T-cell (primary cell): Measurements from ENCODE around the gene MED26. TPM values are rescaled to one million over a fixed set of nuclear protein-coding genes. Genes with fewer than 3 reads are reported as not detected.
A peak's percentile ranks its signal among the peaks of the same experiment; 100 is the strongest.

Source experiments
- ATAC-seq, 4 experiments: fragments of 200-7000 bp in 3 of 4; fragments of 150-1000 bp in 1 of 4; cut with Tn5 transposase; replicated peaks in 1 of 4; 1 replicate in 3 of 4; 2 replicates in 1 of 4; pipeline ENCODE4 v1.10.0; 2021; ENCODE audit warnings: moderate library complexity in 3 of 4, mild to moderate bottlenecking in 2 of 4, moderate number of reproducible peaks in 1 of 4
- CTCF ChIA-PET, 2 donors: fragments of 300-600 bp; sonication (Branson Sonifier 250); formaldehyde crosslinking; loops; one replicate each; lab custom pipeline; 2022; ENCODE audit warnings: antibody characterized with exemption in 2 of 2; lab: Charles Lee
- POLR2A ChIA-PET, 2 donors: fragments of 300-600 bp; sonication (Branson Sonifier 250); formaldehyde crosslinking; loops; one replicate each; lab custom pipeline; 2022; ENCODE audit warnings: antibody characterized with exemption in 2 of 2; lab: Charles Lee
- DNase-seq, 35 experiments: peaks; one replicate each; pipeline versions ENCODE4 v3.0.0 to v3.0.0-alpha.2; 2013 to 2023
- H3K27ac ChIP-seq: one replicate; pipeline ENCODE4 v1.5.1; 2013; ENCODE audit warnings: low read length
- H3K27me3 ChIP-seq, 2 experiments: replicated peaks in 1 of 2; 1 replicate in 1 of 2; 2 replicates in 1 of 2; pipeline versions ENCODE4 v1.6.1 to v1.7.0; 2013; ENCODE audit warnings: low read length in 1 of 2, mixed read lengths in 1 of 2; ENCODE audit not compliant: control insufficient read depth in 2 of 2, insufficient read depth in 2 of 2; ENCODE audit errors: extremely low read depth in 1 of 2
- H3K36me3 ChIP-seq, 2 donors: 1 replicate in 1 of 2; 2 replicates in 1 of 2; pipeline versions ENCODE4 v1.6.1 to v1.7.0; 2013; ENCODE audit warnings: low read length in 1 of 2; ENCODE audit not compliant: control insufficient read depth in 2 of 2, insufficient read depth in 1 of 2; ENCODE audit errors: extremely low read depth in 1 of 2
- H3K4me1 ChIP-seq, 2 experiments: 1 replicate in 1 of 2; 2 replicates in 1 of 2; pipeline versions ENCODE4 v1.6.1 to v1.7.0; 2013; ENCODE audit warnings: low read length in 2 of 2, mixed read lengths in 1 of 2; ENCODE audit not compliant: insufficient read depth in 2 of 2, control insufficient read depth in 1 of 2; ENCODE audit errors: extremely low read depth in 1 of 2
- H3K4me3 ChIP-seq, 2 donors: 1 replicate in 1 of 2; 2 replicates in 1 of 2; pipeline versions ENCODE4 v1.5.1 to v1.7.0; 2013; ENCODE audit warnings: mild to moderate bottlenecking in 2 of 2, low read length in 1 of 2, moderate library complexity in 1 of 2; ENCODE audit not compliant: control insufficient read depth in 1 of 2; ENCODE audit errors: extremely low read depth in 1 of 2
- H3K9me3 ChIP-seq: 2 replicates; pipeline ENCODE4 v1.7.0; 2013
- H3K27ac Mint-ChIP-seq, 2 donors: one replicate each; pipeline ENCODE4 v1.8.0; 2020 to 2021; ENCODE audit warnings: mild to moderate bottlenecking in 2 of 2, mixed read lengths in 2 of 2
- H3K27me3 Mint-ChIP-seq, 2 donors: one replicate each; pipeline ENCODE4 v1.8.0; 2021 to 2022; ENCODE audit warnings: mixed read lengths in 2 of 2
- H3K36me3 Mint-ChIP-seq: one replicate; pipeline ENCODE4 v1.8.0; 2021; ENCODE audit warnings: mixed read lengths
- H3K4me1 Mint-ChIP-seq, 3 donors: one replicate each; pipeline ENCODE4 v1.8.0; 2020 to 2022; ENCODE audit warnings: mixed read lengths in 3 of 3, mild to moderate bottlenecking in 1 of 3
- H3K4me3 Mint-ChIP-seq, 3 donors: one replicate each; pipeline ENCODE4 v1.8.0; 2020 to 2022; ENCODE audit warnings: mild to moderate bottlenecking in 3 of 3, mixed read lengths in 3 of 3, moderate library complexity in 3 of 3
- H3K9me3 Mint-ChIP-seq, 3 donors: one replicate each; pipeline ENCODE4 v1.8.0; 2020 to 2022; ENCODE audit warnings: mixed read lengths in 3 of 3
- WGBS: methylation state at CpG from one replicate; pipeline ENCODE4 v1.1.5; 2013; ENCODE audit warnings: missing lambda C conversion rate; ENCODE audit not compliant: insufficient coverage; 5-methylcytosine and 5-hydroxymethylcytosine counted together
- total RNA-seq, 35 experiments: library from RNA in 6 of 35; stranded (reverse) in 6 of 35; fragments of 120-200 nt in 1 of 35; gene quantifications; one replicate each; pipeline versions ENCODE4 v1.2.1 to v1.2.4 and lab custom pipeline; 2013 to 2026

Gene MED26
- total RNA-seq, 5 donors from 2014 or later (not counting 1 experiment from before 2014, with no cell fraction given): 14.7 to 42.0 (median 21.1) TPM

DNA sequence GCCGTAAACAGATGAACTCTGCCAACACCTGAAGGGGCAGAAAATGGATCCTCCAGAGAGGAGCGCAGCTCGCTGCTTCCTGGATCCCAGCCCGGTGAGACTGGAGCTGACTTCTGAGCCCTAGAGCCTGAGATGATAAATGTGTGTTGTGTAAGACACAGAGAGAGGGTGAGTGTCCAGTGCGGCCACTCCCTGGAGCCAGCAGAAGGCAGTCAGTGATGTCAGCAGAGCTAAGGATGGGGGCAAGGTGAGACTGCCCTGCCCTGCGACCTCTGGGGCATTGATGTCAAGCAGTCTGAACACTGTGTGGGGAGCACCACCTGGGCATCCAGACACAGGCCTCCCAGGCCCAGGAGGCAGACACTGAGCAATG, 46.0 kb downstream of the MED26 start:
- Histone ChIP-seq H3K4me3 (no peak overlapping the region), H3K36me3 (peaks cover 2 to 28% of the 10 kb centered on the region in 2 donors), H3K27me3 (no peaks in the 10 kb centered on the region), H3K27ac (peak overlapping the region; percentile 7), H3K9me3 (no peaks in the 10 kb centered on the region), H3K4me1 (peaks cover 31 to 68% of the 10 kb centered on the region in 2 experiments)
- H3K4me3 Mint-ChIP-seq: peak overlapping the region in 1 of 3 donors; percentile 50
- CTCF ChIA-PET: no interaction called here
- ATAC-seq (no peak), DNase-seq (no peak)
- H3K36me3 Mint-ChIP-seq: peaks cover 9% of the 10 kb centered on the region
- no peaks in the 10 kb centered on the region for H3K27me3 Mint-ChIP-seq
- 95% methylated on average over 5 of the region's 6 CpGs for WGBS
- peak overlapping the region in 1 of 2 donors; percentile 74 for H3K27ac Mint-ChIP-seq
- H3K4me1 Mint-ChIP-seq: peaks cover 66 to 76% (median 73%) of the 10 kb centered on the region in 3 donors
- no peaks in the 10 kb centered on the region for H3K9me3 Mint-ChIP-seq
- POLR2A ChIA-PET: no interaction called here

DNA sequence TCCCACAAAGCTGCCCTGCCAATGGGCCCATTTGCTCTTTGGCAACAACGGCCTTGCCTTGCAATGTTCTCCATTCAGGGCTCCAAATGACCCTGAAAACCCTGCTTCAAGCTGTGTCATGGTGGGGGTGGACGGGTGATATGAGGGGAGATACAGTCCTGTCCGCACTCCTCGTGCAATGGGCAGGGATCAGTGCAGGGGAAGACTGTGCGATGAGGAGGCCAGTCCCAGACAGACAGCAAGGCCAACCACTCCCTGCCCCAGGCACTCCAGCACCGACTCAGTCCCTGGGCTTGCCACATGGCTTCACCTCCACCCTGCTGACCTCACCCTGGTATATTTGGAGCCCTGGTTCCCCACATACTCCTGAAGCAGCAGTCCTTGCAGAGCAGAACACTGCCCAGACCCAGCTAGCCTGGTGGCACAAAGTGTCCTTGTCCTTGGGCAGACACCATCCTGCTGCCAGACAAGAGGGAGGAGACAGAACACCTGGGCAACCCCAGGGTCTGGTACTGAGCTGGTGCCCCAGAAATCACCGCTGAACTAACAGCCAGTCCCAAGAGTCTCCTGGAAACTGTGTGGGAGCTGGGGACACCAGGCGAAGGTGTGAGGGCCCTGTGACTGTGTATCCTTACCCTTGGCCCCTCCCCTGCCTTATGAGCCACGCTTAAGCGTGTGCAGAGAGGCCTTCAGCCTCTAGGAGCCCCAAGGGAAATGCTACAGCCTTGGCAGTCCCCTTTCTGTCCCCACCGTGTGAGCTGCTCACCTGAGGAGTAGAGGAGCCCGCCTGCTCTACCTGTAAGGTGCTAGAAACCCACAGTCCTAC, 46.6 kb downstream of the MED26 start:
- H3K4me1 ChIP-seq: peaks cover 25 to 62% of the 10 kb centered on the region in 2 experiments
- H3K27ac ChIP-seq: peak overlapping the region; percentile 7
- ATAC-seq (no peak), DNase-seq (no peak)
- no peak overlapping the region for H3K27ac Mint-ChIP-seq
- no peaks in the 10 kb centered on the region for H3K9me3 Mint-ChIP-seq
- ChIA-PET POLR2A (no interaction called here), CTCF (no interaction called here)
- H3K9me3 ChIP-seq: no peaks in the 10 kb centered on the region
- peaks cover 60 to 71% (median 68%) of the 10 kb centered on the region in 3 donors for H3K4me1 Mint-ChIP-seq
- H3K36me3 ChIP-seq: peaks cover 3 to 34% of the 10 kb centered on the region in 2 donors
- peak overlapping the region in 1 of 3 donors; percentile 50 for H3K4me3 Mint-ChIP-seq
- WGBS: 96% methylated on average over 8 of the region's 12 CpGs
- H3K4me3 ChIP-seq: no peak overlapping the region
- no peaks in the 10 kb centered on the region for H3K27me3 ChIP-seq
- no peaks in the 10 kb centered on the region for H3K27me3 Mint-ChIP-seq
- H3K36me3 Mint-ChIP-seq: peaks cover 10% of the 10 kb centered on the region

DNA sequence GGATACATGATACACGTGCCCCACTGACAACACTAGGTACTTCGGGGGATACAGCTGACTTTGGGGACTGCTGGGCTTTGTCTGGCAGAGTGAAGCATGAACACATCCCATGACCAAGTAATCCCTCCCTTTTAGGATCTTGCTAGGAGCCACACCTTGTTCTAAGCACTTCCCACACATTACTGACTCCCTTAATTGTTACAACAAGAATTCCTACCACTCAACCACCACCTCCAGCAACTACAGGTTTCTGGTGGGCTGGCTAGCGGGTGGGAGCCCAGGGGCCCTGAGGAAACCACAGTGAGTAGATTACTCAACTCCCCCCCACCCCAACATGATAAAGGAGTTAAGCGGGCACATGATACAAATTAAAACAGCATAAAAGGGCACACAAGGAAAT, 48.6 kb downstream of the MED26 start:
- Mint-ChIP-seq H3K27ac (peak overlapping the region; percentile 45 to 68), H3K4me1 (peaks cover 52 to 66% (median 66%) of the 10 kb centered on the region in 3 donors), H3K27me3 (no peaks in the 10 kb centered on the region), H3K4me3 (no peak overlapping the region), H3K9me3 (no peaks in the 10 kb centered on the region), H3K36me3 (peaks cover 19% of the 10 kb centered on the region)
- no peak for ATAC-seq
- no peak overlapping the region for H3K27ac ChIP-seq
- ChIA-PET CTCF (no interaction called here), POLR2A (no interaction called here)
- H3K27me3 ChIP-seq: no peaks in the 10 kb centered on the region
- H3K4me1 ChIP-seq: peaks cover 9 to 58% of the 10 kb centered on the region in 2 experiments
- DNase-seq: no peak
- H3K9me3 ChIP-seq: no peaks in the 10 kb centered on the region
- no peak overlapping the region for H3K4me3 ChIP-seq
- H3K36me3 ChIP-seq: peaks cover 8 to 47% of the 10 kb centered on the region in 2 donors
- WGBS: 65% methylated on average over 2 of the region's 4 CpGs

DNA sequence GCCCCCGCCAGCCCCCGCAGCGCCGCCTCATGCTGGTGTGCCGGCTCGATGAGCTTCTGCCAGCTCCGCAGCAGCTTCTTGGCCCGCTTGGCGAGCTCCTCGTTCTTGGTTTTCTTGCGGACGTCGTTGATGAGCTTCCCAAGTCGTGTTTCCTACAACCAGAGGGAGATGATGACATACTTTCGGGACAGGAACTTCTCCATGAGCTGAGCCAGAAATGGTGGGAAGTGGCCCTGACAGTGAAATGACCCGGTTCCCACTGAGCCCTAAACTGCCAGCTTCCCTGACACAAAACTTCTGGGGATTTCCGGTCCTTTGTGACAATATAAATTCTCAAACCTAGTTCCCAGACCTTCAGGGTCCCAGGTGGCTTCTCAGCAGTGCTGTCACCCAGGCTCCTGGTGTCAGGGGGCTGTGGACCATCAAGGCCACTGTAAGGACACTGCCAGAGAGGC, 50.4 kb downstream of the MED26 start:
- 89% methylated on average over 17 of the region's 17 CpGs for WGBS
- H3K4me1 Mint-ChIP-seq: peaks cover 55 to 66% (median 65%) of the 10 kb centered on the region in 3 donors
- ChIA-PET POLR2A (interaction anchor here in 1 of 2 donors (0.9 kb wide), 1 partner anchor 14 kb away, joined by 5 read pairs; no protein-coding TSS in a partner anchor), CTCF (no interaction called here)
- H3K27ac Mint-ChIP-seq: no peak overlapping the region
- H3K4me3 Mint-ChIP-seq: no peak overlapping the region
- ATAC-seq: no peak
- no peaks in the 10 kb centered on the region for H3K9me3 Mint-ChIP-seq
- H3K36me3 ChIP-seq: peaks cover 8 to 52% of the 10 kb centered on the region in 2 donors
- H3K27me3 ChIP-seq: no peaks in the 10 kb centered on the region
- H3K9me3 ChIP-seq: no peaks in the 10 kb centered on the region
- H3K36me3 Mint-ChIP-seq: peaks cover 19% of the 10 kb centered on the region
- H3K27ac ChIP-seq: no peak overlapping the region
- H3K4me1 ChIP-seq: peaks cover 19 to 58% of the 10 kb centered on the region in 2 experiments
- no peaks in the 10 kb centered on the region for H3K27me3 Mint-ChIP-seq
- DNase-seq: no peak
- no peak overlapping the region for H3K4me3 ChIP-seq

DNA sequence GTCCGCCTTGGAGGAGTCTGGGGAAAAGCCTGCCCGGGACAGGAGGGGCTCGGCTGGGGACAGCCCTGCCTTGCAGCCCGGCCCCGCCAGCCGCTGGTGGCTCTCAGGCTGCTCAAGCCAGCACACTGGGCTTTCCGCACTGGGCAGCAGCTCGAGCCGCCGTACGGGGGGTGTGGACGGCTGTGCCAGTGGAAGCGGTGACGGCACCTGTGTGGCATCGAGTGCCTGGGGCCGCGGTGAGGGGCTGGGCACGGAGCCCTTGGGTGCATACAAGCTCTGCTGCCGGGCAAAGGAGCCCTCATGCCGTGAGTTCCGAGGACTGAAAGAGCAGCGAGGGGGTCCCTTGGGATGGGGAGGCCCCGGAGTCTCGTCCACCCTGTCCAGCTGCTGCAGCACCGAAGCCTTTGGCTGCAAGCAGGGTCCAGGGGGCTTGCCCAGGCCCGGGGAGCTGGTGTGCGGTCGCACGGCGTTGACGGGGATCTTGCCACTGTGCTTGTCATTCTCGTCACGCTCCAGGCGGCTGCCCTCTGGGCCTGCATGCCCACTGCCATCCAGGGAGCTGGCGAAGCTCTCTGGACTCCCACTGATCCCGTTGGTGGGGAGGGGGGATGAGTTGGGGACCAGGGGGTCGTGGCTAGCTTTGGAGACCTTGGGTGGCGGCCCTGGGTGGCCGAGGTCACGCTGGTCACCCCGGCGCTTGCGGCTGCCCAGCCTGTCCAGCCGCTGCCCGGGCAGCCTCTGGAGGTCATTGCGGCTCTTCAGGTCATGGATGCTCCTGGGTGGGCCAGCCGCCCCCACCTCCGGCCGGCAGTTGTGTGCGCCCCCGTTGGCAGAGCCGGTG, 51.1 kb downstream of the MED26 start:
- Mint-ChIP-seq H3K4me1 (peaks cover 56 to 64% (median 62%) of the 10 kb centered on the region in 3 donors), H3K36me3 (peaks cover 19% of the 10 kb centered on the region)
- CTCF ChIA-PET: no interaction called here

More for the DNA sequence above, 51.1 kb downstream of the MED26 start:
- Histone ChIP-seq H3K9me3 (no peaks in the 10 kb centered on the region), H3K4me3 (no peak overlapping the region), H3K4me1 (peaks cover 19 to 52% of the 10 kb centered on the region in 2 experiments), H3K27me3 (no peaks in the 10 kb centered on the region), H3K27ac (no peak overlapping the region), H3K36me3 (peaks cover 8 to 52% of the 10 kb centered on the region in 2 donors)
- no peak overlapping the region for H3K4me3 Mint-ChIP-seq
- DNase-seq: no peak
- no peaks in the 10 kb centered on the region for H3K9me3 Mint-ChIP-seq
- no peak overlapping the region for H3K27ac Mint-ChIP-seq
- no peak for ATAC-seq
- H3K27me3 Mint-ChIP-seq: no peaks in the 10 kb centered on the region
- WGBS: 94% methylated on average over 51 of the region's 52 CpGs
- POLR2A ChIA-PET: interaction anchor here in 1 of 2 donors (0.9 kb wide), 1 partner anchor 14 kb away, joined by 5 read pairs; no protein-coding TSS in a partner anchor
